ENCODE results near the gene KLC4.
"Not testable (repeated sequence)": the region's sequence is repeated elsewhere in the genome, so short reads cannot be mapped to it uniquely, and the experiment has no call there.

The KLC4 gene

DNA sequence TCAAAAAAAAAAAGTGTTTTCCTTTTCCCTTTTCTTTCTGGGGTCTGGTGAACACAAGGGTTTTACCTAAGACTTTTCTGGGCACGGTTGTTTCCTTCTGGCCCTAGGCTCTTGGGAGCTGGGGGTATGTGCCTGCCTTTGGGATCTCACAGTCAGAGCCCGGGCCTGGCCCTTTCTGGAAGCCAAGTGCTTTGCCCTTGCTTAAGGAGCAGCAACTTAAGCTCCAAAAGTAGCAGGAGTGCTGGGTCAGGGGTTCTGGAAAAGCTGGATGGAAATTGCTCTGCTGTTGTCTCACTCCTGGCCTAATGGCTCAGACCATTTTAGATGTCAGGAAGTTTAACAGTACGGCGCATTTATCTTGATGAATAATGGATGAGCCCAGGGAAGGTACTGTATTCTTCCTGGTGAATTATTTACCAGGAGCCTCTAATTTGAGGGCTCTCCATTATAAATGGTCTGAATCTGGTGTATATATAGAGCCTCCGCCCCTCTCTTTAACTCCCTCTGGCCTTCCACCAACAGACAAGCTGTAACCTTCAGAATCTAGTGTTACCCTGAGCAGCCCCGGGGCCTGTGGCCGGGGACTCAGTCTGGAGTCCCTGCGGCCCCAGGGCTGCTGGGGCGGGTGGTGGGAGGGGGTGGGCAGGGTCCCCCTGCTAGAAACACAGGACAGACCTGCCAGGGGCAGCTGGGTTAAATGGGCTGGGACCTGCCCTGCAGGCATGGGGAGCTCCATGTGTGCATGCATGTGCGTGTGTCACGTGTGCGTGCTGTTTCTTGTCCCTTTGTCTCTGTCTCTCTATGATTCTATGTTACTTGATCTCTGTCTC is 54.2 kb downstream of the KLC4 start:
- no peak overlapping the region for H3K27ac Mint-ChIP-seq
- H3K9me3 Mint-ChIP-seq (ENCODE audit: low read depth) = no peaks in the 10 kb centered on the region
- H3K4me3 Mint-ChIP-seq = no peak overlapping the region
- no peaks in the 10 kb centered on the region for H3K36me3 Mint-ChIP-seq
- no peaks in the 10 kb centered on the region for H3K4me1 Mint-ChIP-seq (ENCODE audit: low read depth)
- no peaks in the 10 kb centered on the region for H3K27me3 Mint-ChIP-seq

DNA sequence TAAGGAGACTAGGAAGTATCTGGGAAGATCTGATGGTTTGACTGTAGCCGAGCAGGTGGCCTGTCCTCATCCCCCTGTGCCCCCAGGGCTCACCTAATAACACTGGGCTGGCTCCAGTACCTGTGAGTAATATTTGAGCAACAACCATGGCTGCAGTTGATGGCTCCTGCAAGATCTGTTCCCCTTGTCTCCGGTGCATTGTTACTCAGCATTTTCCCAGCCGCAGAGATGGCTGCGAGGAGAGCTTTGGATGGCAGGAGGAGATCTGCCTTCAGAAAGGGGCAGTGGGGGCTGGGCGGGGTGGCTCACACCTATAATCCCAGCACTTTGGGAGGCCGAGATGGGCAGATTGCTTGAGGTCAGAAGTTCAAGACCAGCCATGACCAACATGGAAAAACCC is 55.9 kb downstream of the KLC4 start:
- no peak overlapping the region for H3K27ac Mint-ChIP-seq
- no peak overlapping the region for H3K4me3 Mint-ChIP-seq
- H3K36me3 Mint-ChIP-seq = no peaks in the 10 kb centered on the region
- no peaks in the 10 kb centered on the region for H3K4me1 Mint-ChIP-seq (ENCODE audit: low read depth)
- no peaks in the 10 kb centered on the region for H3K9me3 Mint-ChIP-seq (ENCODE audit: low read depth)
- no peaks in the 10 kb centered on the region for H3K27me3 Mint-ChIP-seq

DNA sequence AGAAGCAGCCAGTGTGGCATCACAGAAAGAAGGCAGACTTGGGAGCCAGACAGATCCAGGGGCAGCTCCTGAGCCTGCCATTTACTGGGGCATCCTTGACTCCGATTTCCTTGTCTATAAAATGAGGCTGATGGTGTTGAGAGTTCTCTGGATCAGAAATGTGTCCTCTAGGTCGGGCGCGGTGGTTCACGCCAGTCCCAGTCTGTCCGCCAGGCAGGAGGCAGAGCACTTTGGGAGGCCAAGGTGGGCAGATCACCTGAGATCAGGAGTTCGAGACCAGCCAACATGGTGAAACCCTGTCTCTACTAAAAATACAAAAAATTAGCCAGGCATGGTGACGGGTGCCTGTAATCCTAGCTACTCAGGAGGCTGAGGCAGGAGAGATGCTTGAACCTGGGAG is 58.0 kb downstream of the KLC4 start:
- H3K27me3 Mint-ChIP-seq; H3K4me3 Mint-ChIP-seq; H3K9me3 Mint-ChIP-seq (ENCODE audit: low read depth); H3K4me1 Mint-ChIP-seq (ENCODE audit: low read depth); H3K27ac Mint-ChIP-seq; H3K36me3 Mint-ChIP-seq: not testable (repeated sequence)

DNA sequence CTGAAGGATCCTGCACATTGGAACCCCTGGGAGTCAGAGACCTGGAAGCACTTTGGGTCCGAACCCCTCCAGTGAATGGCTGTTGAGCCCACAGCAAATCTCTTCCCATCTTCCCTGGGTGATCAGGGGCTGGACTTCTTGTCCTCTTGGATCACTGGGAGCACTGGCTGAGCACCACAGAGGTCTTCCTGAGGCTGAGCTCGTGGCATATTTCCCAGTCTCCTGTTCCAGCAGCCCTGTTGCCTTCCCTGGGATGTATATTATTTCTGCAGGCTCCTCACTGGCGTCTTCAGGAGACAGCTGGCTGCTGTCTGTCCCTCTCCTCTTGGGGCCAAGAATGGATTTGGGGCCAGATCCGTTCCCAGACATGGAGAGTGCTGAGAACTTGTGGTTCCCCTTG is 60.1 kb downstream of the KLC4 start:
- Mint-ChIP-seq H3K4me1 (ENCODE audit: low read depth) (no peaks in the 10 kb centered on the region), H3K36me3 (no peaks in the 10 kb centered on the region), H3K27ac (no peak overlapping the region), H3K4me3 (no peak overlapping the region), H3K9me3 (ENCODE audit: low read depth) (no peaks in the 10 kb centered on the region), H3K27me3 (no peaks in the 10 kb centered on the region)

DNA sequence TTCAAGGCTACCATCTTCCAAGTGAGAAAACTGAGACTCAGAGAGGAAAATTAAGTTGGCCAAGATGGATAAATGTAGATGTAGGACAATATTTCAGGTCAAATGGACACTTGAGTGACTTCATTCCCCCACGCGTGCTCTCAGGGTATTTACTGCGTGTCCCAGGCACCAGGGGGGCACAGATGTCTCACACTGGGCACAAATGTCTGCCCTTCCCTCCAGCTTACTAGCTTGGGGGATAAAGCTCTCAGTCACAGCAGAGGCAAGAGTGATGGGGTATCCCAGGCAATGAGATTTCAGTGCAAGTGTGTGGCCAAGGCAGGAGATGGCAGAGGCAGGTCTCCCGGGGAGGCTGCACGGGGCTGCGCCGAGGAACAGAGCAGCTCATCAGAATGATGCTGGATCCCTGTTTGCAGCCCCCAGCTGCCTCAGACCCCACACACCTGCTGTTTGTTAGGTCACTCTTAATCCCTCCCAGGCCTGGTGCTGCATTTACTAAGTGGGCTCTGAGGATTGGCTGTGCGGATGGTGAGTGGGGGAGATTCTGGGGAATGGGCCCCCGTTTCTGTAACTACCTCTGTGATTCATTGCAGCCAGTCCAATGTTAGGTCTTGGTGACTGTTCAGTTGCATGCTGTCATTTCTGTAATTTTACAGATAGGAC is 60.8 kb downstream of the KLC4 start:
- Mint-ChIP-seq H3K4me3 (no peak overlapping the region), H3K9me3 (ENCODE audit: low read depth) (no peaks in the 10 kb centered on the region), H3K27ac (no peak overlapping the region), H3K27me3 (no peaks in the 10 kb centered on the region), H3K4me1 (ENCODE audit: low read depth) (no peaks in the 10 kb centered on the region), H3K36me3 (no peaks in the 10 kb centered on the region)

DNA sequence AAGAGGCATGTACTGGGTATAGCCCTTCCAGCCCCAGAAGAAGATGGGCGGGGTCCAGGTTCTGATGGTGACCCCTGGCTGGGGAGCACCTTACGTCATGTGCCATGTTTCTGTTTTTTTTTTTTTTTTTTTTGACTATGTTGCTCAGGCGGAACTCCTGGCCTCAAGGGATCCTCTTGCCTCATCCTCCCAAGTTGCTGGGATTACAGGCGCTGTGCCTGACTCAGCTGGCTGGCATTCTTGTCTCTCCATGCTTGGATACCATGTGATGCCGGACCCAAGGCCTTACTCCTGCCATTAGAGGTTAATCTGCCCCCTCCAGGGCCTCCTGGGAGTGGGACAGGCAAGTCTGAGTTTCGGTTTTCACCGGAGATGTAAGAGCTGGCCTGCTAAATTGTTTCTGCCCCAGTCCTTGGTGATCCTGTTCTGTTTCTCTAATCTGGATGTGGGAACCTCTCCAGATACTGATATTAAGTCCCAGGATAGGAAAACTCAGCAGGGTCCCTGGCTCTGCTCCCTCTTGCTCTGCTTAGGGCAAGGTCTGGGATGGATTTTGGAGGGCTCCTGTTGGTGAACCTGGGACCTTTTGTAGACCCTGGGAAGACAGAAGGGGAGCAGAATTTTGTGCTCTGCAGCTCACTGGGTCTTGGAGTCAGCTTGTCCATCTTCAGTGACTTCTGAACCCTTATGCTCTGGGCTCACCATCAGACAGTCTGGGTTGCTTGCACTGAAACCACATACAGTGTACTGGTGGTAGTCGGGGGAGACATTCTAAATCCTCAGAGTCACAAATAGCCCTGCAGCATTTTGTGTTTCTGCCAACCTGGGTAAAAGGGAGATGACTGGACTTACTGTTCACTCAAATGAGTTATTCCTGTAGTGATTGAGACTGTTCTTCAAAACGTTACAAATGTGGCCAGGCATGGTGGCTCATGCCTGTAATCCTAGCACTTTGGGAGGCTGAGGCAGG is 61.8 kb downstream of the KLC4 start:
- no peaks in the 10 kb centered on the region for H3K36me3 Mint-ChIP-seq
- H3K4me1 Mint-ChIP-seq (ENCODE audit: low read depth) = no peaks in the 10 kb centered on the region
- no peaks in the 10 kb centered on the region for H3K9me3 Mint-ChIP-seq (ENCODE audit: low read depth)
- H3K4me3 Mint-ChIP-seq = no peak overlapping the region
- no peak overlapping the region for H3K27ac Mint-ChIP-seq
- H3K27me3 Mint-ChIP-seq = no peaks in the 10 kb centered on the region

DNA sequence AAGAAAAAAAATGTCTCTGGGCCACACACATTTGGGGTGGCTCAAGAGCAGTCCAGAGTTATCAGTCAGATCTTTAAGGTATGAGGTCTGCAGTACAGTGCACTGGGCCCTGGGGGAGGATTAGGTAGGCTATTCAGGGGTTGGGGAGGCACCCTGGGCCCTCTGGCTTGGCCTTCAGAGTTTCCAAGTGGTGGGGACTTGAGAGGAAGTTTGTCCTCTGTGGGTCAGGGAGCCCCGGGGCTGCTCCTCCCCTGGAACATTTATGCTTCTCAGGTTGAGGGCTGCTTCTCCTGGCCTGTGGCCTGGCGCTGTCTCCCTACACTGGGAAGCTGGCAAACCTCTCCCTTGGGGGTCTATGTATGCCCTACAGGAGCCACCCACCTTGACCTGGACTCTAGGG is 62.7 kb downstream of the KLC4 start:
- no peaks in the 10 kb centered on the region for H3K9me3 Mint-ChIP-seq (ENCODE audit: low read depth)
- H3K27me3 Mint-ChIP-seq = no peaks in the 10 kb centered on the region
- H3K4me3 Mint-ChIP-seq = no peak overlapping the region
- H3K36me3 Mint-ChIP-seq = no peaks in the 10 kb centered on the region
- no peak overlapping the region for H3K27ac Mint-ChIP-seq
- H3K4me1 Mint-ChIP-seq (ENCODE audit: low read depth) = no peaks in the 10 kb centered on the region

DNA sequence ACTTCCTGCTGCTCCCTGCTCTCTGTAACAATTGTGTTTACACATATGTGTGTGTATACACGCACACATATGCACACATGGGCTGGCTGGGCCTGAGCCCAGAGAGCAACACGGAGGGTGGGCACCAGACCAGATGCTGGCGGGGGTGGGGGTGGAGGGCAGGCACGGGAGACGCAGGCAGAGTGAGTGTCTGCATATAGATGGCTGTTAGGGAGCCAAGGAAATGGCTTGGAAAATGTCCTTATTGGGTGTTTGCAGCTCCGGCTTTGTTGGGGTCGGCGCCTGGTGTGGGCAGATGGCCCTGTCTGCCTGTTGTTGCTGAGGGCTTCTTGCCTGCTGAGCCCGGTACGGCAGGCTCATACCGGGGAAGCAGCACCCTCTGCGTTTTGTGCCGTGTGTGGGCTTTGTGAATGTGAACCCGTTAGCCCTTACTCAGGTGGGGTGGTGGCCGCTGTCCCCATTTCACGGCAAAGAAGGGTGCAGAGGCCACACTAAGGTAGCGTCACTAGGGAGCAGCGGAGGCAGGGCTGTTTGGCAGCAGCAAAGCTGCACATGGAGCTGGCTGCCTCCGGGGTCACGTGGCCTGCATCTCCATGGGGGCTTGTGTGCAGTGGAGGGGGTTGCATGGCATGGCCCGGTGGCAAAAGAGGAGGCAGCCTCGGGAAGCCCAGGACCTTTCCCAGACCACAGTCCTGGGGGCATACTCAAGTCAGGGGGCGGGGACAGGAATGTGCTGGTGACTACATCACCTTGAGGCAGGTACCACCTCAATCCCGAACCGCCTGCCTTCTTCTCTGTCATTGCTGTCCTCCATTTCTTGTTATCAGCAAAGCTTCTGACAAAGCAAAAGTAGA is 64.3 kb downstream of the KLC4 start:
- no peaks in the 10 kb centered on the region for H3K36me3 Mint-ChIP-seq
- no peaks in the 10 kb centered on the region for H3K27me3 Mint-ChIP-seq
- no peaks in the 10 kb centered on the region for H3K9me3 Mint-ChIP-seq (ENCODE audit: low read depth)
- H3K27ac Mint-ChIP-seq = no peak overlapping the region
- H3K4me1 Mint-ChIP-seq (ENCODE audit: low read depth) = no peaks in the 10 kb centered on the region
- H3K4me3 Mint-ChIP-seq = no peak overlapping the region

DNA sequence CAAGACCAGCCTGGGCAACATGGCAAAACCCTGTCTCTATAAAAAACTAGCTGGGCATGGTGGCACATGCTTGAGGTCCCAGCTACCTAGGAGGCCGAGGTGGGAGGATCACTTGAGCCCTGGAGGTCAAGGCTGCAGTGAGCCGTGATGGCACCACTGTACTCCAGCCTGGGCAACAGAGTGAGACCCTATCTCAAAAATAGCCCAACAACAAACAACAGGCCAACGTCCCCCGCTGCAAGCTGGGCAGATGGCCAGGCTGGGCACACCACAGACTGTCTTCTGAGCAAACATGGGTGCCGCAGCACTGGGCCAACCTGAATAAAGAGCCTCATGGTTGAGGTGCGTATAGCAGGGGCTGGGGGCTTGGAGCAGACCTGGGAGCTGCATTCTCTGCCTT is 65.0 kb downstream of the KLC4 start:
- no peaks in the 10 kb centered on the region for H3K9me3 Mint-ChIP-seq (ENCODE audit: low read depth)

More for the DNA sequence above, 65.0 kb downstream of the KLC4 start:
- Mint-ChIP-seq H3K4me3 (no peak overlapping the region), H3K27me3 (no peaks in the 10 kb centered on the region), H3K4me1 (ENCODE audit: low read depth) (no peaks in the 10 kb centered on the region), H3K27ac (no peak overlapping the region), H3K36me3 (no peaks in the 10 kb centered on the region)
